GM18517 (cell line): ENCODE data around the gene DTL.
A peak's percentile ranks its signal among the peaks of the same experiment; 100 is the strongest.

Experiments
- ATAC-seq: cut with Tn5 transposase; IDR thresholded peaks from one replicate; pipeline ENCODE4 v1.9.1; 2021; ENCODE audit warnings: mild to moderate bottlenecking, moderate library complexity; ENCODE audit not compliant: unreplicated experiment

Gene DTL

GRCh38 chr1:212035835-212036605 lies 472 bp downstream of the DTL start:
- ATAC-seq = peak; percentile 14

DNA sequence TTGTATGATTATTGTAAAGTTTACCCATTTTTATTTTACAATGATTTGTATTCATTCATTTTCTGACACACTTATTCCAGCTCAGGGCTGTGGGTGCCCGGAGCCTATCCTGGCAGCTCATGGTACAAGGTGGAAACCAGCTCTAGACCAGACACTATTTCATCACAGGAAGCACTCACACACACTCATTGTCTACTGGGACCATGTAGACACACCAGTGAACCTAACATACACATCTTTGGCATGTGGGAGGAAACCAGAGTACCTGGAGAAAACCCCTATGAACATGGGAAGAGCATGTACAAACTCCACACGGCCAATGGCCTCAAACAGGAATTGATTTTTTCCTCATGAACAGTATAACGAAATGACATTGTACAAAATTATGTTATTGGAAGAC lies 2.4 kb downstream of the DTL start:
- ATAC-seq = no peak

- ATAC-seq = no peak
These were observed 4.1 kb downstream of the DTL start for GRCh38 chr1:212039622-212040021.

DNA sequence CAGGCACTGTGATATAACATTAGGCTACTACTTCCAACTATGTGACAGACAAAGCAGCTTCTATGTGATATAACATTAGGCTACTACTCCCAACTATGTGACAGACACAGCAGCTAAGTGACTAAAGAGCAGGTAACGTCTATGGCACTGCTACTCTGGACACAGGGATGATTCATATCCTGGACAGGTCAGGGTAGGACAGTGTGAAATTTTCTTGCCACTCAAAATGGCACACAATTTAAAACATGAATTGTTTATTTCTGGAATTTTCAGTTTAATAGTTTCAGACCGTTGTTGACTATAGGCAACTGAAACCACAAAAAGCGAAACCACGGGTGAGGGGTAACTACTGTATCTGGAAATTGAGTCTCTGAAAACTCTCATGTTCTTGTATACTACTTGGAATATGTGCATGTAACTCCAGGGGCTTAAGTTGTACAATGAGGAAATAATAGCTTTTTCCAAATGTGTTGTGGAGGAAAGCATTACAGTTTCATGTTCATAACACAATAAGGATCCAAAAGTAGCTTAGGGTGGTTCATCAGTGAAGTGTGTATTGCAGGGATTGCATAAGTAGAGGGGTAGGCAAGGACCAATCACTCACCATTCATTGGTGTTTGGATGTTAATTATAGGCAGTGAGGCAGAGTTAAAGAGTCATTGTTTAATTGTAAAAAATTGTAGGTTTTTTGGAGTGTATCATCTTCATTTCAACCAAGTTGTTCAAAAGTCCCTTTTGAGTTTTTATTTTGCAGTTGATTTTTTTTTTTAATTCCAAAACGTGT lies 5.3 kb downstream of the DTL start:
- ATAC-seq = no peak

GRCh38 chr1:212042436-212042835 lies 6.9 kb downstream of the DTL start:
- no peak for ATAC-seq

DNA sequence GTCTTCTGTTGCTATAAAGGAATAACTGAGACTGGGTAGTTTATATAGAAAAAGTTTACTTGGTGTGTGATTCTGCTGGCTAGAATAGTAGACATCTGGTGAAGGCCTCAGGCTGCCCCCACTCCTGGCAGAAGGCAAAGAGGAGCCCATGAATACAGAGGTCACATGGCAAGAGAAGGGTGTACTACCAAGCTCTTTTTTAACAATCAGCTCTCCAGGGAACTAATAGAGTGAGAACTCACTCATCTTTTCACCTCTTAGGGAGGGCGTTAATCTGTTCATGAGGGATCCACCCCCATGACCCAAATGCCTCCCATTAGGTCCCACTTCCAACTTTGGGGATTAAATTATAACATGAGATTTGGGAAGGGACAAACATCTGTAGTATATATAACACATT lies 9.3 kb downstream of the DTL start:
- no peak for ATAC-seq

GRCh38 chr1:212045981-212046380 lies 10.4 kb downstream of the DTL start:
- no peak for ATAC-seq

DNA sequence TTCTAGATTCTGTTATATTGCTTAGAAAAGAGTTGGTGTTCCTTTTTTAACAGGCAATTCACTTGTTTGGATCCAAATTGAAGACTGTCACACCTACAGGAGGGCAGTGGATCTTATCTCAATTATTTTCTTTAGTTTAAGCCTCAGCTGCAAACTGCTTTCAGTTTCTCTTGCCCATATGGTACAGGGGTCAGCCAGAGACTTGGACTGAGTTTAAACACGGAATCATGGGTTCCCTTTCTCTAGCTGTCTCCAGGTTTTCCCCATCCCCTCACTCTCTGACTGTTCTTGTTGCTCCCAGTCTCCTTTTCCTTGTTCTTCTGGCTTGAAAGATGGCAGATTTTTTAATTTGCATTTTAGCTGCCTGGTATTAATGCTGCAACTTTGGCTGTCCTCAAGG lies 18.4 kb downstream of the DTL start:
- ATAC-seq = no peak

DNA sequence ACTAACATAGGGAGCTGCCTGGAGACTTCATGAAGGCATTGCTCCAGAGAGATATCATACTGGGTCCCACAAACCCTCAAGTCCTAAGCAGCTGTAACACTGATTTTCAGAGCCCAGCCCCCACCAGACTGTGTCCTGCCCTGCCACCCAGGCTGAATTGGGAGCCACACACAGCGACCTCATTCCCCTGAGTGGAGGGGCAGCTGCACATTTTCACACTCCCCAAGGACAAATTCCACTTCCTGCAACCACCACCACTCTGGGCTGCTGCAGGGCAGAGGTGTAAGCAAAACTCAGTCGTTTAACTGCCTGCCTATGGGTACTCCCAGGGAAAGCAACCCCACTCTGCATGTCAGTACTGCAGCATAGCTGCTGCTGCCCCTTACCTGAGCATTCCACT lies 19.8 kb downstream of the DTL start:
- ATAC-seq = no peak

- no peak for ATAC-seq
These were observed 25.3 kb downstream of the DTL start for GRCh38 chr1:212060632-212061472.

DNA sequence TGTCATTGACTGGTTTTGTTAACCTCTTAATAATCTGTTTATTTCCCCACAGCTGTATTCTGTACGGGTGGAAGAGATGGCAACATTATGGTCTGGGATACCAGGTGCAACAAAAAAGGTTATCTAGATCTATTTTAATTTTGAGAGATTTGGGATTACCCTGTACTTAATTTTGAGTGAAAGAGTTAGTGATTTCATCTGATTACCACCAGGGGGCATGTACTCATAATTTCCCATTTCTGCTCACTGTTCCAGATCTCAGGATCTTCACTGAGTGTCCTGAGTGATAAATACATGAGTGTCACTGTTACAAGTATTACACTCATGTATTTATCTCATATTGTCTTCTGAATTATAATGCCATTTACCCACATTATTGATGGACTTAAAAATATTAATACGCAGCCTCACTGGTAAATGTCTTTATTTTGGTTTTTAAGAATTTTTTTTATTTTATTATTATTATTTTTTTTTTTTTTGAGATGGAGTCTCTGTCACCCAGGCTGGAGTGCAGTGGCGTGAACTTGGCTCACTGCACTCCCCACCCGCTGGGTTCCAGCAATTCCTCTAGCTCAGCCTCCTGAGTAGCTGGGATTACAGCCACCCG lies 27.4 kb downstream of the DTL start:
- no peak for ATAC-seq

DNA sequence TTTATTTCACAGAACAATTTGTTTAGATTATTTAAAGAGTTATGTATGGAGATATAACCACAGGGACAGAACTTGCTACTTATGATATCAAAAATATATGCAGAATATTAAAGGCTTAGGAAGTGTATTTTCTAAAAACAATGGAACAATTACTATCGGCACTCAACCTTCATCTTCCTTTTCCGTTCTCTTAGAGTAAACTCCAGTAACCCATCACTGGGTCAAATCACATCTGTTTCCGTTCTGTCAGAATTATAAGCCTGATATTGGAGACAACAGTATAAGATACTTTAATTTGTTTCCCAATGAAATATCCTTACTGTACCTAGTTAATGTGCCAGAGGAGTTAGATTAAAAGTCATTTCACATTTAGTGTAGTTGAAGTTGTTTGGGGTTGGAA lies 32.2 kb downstream of the DTL start:
- no peak for ATAC-seq

GRCh38 chr1:212070720-212071302 lies 35.3 kb downstream of the DTL start:
- ATAC-seq = no peak

DNA sequence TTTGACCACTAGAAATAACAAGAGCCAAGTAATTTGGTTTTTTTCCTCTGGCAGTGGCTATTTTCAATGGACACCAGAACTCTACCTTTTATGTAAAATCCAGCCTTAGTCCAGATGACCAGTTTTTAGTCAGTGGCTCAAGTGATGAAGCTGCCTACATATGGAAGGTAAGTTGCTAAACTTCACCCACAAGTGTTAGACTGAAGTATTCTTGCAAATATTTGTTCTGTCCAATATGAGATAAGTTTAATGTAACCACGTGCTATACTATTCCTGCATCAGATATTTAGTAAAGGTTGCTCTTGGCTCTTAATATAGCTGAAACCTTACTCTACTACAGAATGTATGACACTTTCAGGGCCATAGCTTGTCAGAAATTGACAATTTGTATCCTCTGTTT lies 36.5 kb downstream of the DTL start:
- no peak for ATAC-seq

- no peak for ATAC-seq
These were observed 37.9 kb downstream of the DTL start for GRCh38 chr1:212073490-212073889.

DNA sequence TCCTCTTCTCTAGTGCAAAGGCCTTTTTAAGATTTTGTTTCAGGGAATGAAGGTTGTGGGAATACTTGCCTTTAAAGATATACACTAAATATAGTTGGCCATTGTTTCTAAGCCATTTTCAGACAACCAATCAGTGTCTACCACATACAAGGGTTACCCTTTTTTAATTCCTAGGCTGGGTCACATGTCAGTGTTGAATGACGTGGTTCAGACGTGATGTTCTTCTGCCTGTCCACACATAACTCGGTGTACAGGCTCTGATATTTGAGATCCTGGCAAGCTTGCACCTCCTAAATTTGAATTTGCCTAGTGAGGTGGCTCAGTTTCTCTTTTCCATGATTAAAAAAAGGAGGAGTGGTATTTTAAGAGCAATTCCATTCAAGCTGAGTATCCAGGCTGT lies 38.8 kb downstream of the DTL start:
- no peak for ATAC-seq

- no peak for ATAC-seq
These were observed 39.3 kb downstream of the DTL start for GRCh38 chr1:212074856-212075255.

- no peak for ATAC-seq
These were observed 41.5 kb downstream of the DTL start for GRCh38 chr1:212077028-212077427.

- ATAC-seq = no peak
These were observed 43.3 kb downstream of the DTL start for GRCh38 chr1:212078826-212079225.

DNA sequence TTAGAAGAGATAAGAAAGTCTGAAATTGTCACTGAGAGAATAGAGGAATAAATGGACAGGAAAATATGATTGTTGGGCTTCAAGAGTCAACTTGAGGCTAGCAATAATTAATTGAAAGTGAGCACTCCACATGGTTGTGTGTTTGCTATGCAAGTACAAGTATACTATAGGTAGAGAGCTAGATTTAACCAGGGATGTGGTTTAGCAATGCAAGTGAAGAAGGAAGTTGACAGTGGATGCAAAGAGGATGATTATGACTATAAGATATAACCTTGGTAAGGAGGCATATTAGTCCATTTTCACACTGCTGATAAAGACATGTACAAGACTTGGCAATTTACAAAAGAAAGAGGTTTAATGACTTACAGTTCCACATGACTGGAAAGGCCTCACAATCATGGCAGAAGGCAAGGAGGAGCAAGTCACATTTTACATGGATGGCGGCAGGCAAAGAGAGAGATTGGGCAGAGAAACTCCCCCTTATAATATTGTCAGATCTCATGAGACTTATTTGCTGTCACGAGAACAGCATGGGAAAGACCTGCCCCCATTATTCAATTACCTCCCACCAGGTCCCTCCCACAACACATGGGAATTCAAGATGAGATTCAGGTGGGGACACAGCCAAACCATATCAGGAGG lies 47.3 kb downstream of the DTL start:
- ATAC-seq = no peak
